OCI-LY3 (cell line): ENCODE data around the gene CETP.

Experiments
- EZH2phosphoT487 ChIP-seq: fragments of 200-600 bp; shearing (Covaris generic); IDR thresholded peaks from 2 replicates; pipeline ENCODE4 v1.6.1; 2018; ENCODE audit warnings: antibody characterized with exemption, mixed run types, low read depth
- TF ChIP-seq, protein P1 (sequence below): fragments of 200-600, 300-600 bp; sonication (generic); IDR thresholded peaks from 2 replicates; pipeline ENCODE4 v1.5.1; 2014; ENCODE audit warnings: antibody characterized with exemption, low read length, low read depth

GRCh38 chr16:57007530-57007929, 45.8 kb downstream of the CETP start:
- no peak for TF ChIP-seq EZH2phosphoT487
- TF ChIP-seq, protein P1, sequence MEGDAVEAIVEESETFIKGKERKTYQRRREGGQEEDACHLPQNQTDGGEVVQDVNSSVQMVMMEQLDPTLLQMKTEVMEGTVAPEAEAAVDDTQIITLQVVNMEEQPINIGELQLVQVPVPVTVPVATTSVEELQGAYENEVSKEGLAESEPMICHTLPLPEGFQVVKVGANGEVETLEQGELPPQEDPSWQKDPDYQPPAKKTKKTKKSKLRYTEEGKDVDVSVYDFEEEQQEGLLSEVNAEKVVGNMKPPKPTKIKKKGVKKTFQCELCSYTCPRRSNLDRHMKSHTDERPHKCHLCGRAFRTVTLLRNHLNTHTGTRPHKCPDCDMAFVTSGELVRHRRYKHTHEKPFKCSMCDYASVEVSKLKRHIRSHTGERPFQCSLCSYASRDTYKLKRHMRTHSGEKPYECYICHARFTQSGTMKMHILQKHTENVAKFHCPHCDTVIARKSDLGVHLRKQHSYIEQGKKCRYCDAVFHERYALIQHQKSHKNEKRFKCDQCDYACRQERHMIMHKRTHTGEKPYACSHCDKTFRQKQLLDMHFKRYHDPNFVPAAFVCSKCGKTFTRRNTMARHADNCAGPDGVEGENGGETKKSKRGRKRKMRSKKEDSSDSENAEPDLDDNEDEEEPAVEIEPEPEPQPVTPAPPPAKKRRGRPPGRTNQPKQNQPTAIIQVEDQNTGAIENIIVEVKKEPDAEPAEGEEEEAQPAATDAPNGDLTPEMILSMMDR = no peak
